Hepatocyte (in vitro differentiated cells): ENCODE results near the gene STARD13.

ENCODE experiments used
- CTCF ChIP-seq: fragments of 200-600 bp; sonication (generic); IDR thresholded peaks from 2 replicates; pipeline ENCODE4 v1.5.1; 2016; ENCODE audit warnings: antibody characterized with exemption, mild to moderate bottlenecking; ENCODE audit not compliant: poor library complexity
- EZH2 ChIP-seq: fragments of 200-600 bp; sonication (generic); IDR thresholded peaks from 2 replicates; pipeline ENCODE4 v1.6.1; 2016; ENCODE audit warnings: antibody characterized with exemption, mild to moderate bottlenecking, borderline replicate concordance
- EZH2phosphoT487 ChIP-seq: fragments of 200-600 bp; sonication (generic); IDR thresholded peaks from one replicate; pipeline ENCODE4 v1.6.1; 2018; ENCODE audit warnings: antibody characterized with exemption, mild to moderate bottlenecking, low read depth, moderate library complexity; ENCODE audit not compliant: unreplicated experiment, severe bottlenecking

GRCh38 chr13:33208290-33209220 lies 77.0 kb downstream of the STARD13 start:
- no peak for TF ChIP-seq CTCF
- TF ChIP-seq EZH2, result no peak
- no peak for TF ChIP-seq EZH2phosphoT487
